A172 (cell line): ENCODE results near the gene CLK4. TPM values are rescaled to one million over a fixed set of nuclear protein-coding genes. Genes with fewer than 3 reads are reported as not detected.
A peak's percentile ranks its signal among the peaks of the same experiment; 100 is the strongest.

ENCODE experiments used
- DNase-seq: peaks from one replicate; pipeline ENCODE4 v3.0.0-alpha.2; 2015; ENCODE audit warnings: low spot score
- total RNA-seq: library from RNA; depleted of rRNA; stranded (reverse); fragments of >200 nt; shearing (Covaris generic); gene quantifications from 2 replicates; pipeline ENCODE4 v1.2.3, GENCODE V29; 2014

Gene CLK4
- total RNA-seq, 1 experiment from 2014 or later, result 15.1 TPM

DNA sequence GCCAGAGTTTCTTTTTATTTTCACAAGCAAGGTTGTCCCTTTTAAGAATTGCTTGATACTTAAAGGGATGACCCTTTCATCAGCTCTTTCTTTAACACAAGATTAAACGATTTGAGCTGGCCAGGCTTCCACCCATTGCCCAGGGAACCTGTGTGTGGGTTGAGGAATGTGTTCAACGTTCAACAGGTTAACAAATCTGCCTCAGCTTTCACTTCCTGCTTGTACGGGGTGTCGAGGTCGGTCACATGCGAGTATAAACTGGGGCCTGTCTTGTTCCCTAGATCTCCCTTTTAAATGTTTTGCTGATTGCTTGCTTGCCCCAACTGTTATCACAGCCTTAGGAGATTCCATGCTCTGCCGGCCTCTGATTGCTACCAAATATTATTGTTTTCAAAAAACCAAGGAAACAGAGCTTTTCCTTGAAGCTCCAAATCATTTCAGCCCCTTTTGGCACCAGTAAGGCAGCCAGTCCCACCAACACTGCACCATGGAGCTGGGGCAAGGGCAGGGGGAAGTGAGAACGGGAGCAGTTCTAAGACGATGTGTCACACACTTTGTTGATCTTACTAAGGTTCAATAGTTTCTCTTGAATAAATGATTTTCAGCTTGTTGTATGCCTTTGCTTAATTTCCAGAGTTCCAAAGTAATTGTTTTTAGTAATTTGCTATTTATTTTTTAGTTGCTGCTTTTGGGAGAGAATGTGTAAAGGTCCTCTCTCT, 10.7 kb upstream of the CLK4 start:
- no peak for DNase-seq

DNA sequence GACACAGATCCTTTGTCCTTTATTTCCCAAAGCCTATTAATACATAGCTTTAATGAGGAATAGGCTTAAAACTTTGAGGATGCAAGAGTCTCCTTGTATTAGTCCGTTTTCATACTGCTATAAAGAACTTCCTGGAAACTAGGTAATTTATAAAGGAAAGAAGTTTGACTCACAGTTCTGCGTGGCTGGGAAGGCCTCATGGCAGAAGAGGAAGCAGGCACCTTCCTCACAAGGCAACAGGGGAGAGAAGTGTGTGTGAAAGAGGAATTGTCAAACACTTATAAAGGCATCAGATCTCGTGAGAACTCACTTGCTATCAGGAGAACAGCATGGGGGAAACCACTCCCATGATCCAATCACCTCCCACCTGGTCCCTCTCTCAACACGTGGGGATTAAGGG, 5.4 kb upstream of the CLK4 start:
- no peak for DNase-seq

- no peak for DNase-seq
Observed at GRCh38 chr5:178630951-178631350, 4.1 kb upstream of the CLK4 start.

DNA sequence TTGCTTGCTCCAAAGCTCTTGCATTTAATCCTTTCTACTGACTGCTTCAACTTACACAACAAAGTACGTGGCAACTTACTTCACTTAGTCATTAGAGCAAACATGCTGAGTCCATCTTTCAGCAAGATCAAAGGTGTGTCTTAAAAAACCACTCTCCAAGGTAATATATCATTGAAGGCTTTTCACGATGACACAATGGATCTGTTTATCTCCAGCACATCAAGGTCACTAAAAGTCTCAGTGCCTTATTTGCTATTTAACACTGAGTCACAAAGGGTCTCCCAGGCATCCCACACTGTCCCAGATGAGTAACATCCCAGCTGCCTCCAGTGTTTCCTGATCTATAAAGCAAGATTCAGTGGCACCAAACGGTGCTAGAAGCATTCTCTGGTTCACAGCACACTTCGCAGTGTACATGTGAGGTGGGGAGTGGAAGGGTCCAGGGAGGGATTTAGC, 3.7 kb upstream of the CLK4 start:
- peak; percentile 30 for DNase-seq

DNA sequence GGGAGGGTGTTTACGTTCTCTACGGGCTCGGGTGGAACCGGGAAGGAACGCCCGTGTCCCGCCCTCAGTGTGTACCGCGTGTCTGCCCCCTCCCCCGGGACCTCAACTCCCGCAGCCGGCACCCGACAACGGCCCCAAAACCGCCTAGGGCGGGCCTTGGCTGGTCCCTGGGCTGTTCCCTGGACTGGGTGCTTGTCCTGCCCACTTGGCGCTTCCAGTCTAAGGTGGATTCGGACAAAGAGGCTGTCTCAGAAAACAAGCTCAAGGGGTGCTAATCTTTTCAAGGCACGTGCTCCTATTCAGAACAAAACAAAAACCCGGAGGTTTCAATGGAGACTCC, 379 bp upstream of the CLK4 start:
- no peak for DNase-seq

GRCh38 chr5:178625679-178626483, 969 bp downstream of the CLK4 start:
- no peak for DNase-seq

- DNase-seq, result peak; percentile 13
Observed at GRCh38 chr5:178624631-178625546, 2.0 kb downstream of the CLK4 start.

GRCh38 chr5:178622679-178623247, 4.1 kb downstream of the CLK4 start:
- DNase-seq, result no peak

DNA sequence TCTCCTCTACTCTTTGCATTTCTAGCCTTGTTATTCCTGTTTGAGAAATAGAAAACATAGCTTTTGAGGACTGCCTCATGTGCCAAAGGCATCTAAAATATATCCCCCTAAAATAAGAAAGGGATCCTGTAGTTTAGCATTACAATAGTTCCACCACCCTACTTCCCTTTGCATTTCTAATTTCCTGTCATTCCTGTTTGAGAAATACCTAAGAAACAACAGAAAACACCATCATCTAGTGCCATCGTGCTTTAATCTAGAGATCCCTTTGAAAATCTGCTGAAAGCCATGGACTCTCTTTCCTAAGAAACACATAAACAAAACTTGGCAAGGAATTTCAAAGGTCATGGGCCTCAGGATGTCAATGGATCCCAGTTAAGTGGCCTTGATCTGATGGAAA, 7.5 kb downstream of the CLK4 start:
- DNase-seq, result no peak

DNA sequence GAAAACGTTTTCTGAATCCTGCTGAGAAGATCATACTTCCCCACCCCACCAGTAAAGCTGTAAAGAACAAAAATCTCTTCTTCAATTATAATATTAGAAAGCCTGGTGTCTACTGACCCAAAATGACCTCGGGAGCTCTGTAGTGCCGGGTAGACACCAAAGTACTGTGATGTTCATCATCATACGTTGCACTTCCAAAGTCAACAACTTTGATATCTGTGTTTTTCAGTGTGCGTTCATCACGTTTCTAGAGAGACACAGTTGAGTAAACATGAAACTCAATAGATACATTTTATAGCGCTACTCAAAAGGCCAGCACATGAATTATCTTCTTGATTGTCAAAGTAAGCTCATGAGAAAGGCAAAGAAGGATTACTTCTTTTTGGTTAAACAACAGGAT, 14.6 kb downstream of the CLK4 start:
- no peak for DNase-seq

GRCh38 chr5:178606269-178606668, 20.6 kb downstream of the CLK4 start:
- DNase-seq, result no peak

- no peak for DNase-seq
Observed at GRCh38 chr5:178605788-178606187, 21.1 kb downstream of the CLK4 start.

GRCh38 chr5:178602752-178603151, 24.1 kb downstream of the CLK4 start:
- DNase-seq, result no peak

GRCh38 chr5:178595750-178596149, 31.1 kb downstream of the CLK4 start:
- no peak for DNase-seq

DNA sequence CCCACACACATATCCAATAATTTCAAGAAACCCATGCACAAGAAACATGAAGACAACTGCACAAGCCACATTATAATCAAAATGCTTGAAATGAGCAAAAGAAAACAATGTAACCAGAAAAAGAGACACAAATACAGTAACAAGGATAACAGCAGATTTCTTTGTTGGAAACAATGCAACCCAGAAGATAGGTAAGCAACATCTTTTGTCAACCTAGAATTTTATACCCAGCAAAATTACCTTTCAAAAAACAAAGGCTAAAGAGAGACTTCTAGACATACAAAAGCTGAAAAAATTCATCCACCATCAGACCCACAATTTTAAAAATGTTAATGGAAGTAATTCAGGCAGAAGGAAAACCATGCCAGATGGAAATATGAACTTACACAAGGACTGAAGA, 31.7 kb downstream of the CLK4 start:
- no peak for DNase-seq

DNA sequence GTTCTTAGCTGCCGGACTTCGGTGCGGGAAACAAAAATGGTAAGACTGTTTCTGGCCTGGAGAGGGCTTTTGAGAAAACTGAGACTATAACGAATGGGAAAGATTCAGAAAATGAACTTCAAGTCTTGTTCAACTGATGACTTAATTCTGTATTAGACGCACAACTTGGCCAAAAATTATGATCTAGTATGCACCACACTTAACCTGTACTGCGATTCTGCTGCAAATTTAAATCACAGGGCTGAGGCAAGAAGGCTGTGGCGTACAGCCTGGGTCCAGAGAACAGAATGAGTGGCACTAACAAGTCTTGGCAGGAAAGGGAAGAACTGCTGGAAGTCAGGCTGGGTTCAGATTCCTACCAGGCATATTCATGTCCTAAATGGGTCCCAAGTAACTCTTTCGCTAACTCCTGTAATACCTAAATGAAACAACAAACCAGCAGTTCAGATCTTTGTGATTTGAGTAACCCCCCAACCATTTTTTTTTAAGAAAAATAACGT, 35.9 kb downstream of the CLK4 start:
- DNase-seq, result no peak

- no peak for DNase-seq
Observed at GRCh38 chr5:178590141-178590923, 36.5 kb downstream of the CLK4 start, which contains the start of gene COL23A1. Gene COL23A1, minus strand, starts transcription at chr5:178590393.

DNA sequence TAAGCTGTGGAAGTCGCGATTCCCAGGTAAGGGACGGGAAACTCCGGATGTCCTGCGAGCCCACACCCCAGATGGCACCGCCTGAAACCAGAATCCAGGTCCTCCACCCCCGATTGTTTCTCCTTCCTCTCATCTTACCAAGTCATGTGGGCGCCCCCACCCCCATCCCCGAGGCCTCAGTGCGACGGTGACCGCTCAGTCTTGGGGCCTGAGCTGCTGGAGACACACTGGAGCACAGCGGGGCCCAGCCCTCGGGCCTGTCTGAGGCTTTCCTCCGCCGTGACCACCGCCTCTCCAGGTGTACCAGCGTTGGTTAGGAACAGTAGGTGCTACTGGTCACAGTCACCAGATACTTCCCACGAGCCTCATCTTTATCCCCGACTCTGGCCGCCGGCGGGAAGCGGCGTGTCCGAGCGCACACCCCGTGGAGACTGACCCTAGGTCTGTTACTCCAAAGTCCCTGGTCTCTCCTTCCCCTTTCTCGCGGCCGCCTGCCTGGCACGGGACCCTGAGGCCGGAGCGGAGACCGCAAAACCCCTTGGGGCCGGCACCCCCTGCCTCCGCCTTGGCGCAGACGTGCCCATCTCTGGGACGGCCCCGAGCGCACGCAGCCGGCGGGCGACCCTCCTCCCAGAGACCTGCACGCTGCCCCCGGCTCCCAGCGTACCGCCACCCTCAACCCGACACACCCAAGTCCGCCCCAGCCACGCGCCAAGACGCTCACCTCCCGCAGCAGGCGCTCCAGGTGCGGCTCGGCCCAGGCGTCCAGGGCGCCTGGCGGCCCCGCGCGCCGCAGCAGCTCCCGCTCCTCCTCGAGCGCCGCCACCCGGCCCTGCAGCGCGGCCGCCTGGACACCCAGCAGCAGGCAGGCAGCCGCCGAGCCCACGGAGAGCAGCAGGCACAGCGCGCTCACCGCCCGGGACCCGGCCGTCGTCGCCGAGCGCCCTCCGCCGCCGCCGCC, 37.4 kb downstream of the CLK4 start:
- no peak for DNase-seq

DNA sequence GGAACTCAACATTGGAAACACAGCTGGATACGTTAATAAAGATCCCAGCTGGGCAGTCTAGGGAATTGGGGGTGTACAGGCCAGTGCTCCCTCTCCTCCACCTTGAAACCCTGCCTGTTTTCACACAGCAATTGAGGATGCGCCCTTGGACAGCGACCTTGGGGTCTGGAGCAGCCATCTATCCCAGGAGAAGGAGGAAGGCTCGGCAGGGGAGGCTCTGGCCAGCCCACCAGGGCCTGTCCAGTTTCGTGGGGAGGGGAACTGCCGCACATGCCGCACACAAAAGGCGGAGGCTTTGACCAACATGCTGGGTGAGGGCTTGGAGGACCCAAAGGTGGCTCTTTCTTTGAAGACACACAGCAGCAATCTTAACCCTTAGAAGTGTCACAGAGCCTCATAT, 38.1 kb downstream of the CLK4 start:
- no peak for DNase-seq
